Measurements from ENCODE around the gene SLC25A6.
"Not testable (repeated sequence)": the region's sequence is repeated elsewhere in the genome, so short reads cannot be mapped to it uniquely, and the experiment has no call there.

The SLC25A6 gene

DNA sequence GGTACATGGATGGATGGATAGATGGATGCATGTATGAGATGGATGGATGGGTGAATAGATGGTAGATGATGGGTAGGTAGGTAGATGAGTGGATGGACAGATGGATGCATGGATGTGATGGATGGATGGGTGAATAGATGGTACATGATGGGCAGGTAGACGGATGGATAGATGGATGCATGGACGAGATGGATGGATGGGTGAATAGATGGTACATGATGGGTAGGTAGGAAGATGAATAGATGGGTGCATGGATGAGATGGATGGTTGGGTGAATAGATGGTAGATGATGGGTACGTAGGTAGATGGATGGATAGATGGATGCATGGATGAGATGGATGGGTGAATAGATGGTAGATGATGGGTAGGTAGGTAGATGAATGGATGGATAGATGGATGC is 12.0 kb upstream of the SLC25A6 start:
- H3K4me1 ChIP-seq (ENCODE audit: control insufficient read depth, insufficient read depth, low read length); H3K27me3 ChIP-seq (ENCODE audit: control insufficient read depth, insufficient read depth, low read length); H3K9me3 ChIP-seq (ENCODE audit: control insufficient read depth, low read length); H3K4me3 ChIP-seq (ENCODE audit: low read length); H3K9ac ChIP-seq (ENCODE audit: low read length): not testable (repeated sequence)
- H3K36me3 ChIP-seq (ENCODE audit: control insufficient read depth, insufficient read depth, low read length) = peaks cover 19% of the 10 kb centered on the region

DNA sequence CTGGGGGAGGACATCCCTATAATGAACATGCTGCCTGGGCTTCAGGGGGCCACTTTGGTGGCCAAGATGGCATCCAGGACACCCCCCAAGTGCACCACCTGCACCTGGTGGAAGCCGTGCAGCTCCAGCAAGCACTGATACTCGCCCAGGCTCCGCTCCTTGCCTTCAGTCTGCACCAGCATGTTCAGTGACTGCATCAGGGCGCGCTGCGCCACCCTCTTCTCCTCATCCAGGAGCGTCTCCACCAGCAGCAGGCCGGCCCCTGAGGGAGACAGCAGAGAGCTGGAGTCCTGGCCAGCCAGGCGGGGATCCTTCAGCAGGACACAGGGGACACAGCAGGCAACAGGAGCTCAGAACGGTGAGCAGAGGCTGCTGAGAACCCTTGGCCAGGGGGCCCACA is 11.3 kb upstream of the SLC25A6 start:
- Histone ChIP-seq H3K4me3 (ENCODE audit: low read length) (no peak overlapping the region), H3K9ac (ENCODE audit: low read length) (no peak overlapping the region), H3K4me1 (ENCODE audit: control insufficient read depth, insufficient read depth, low read length) (no peaks in the 10 kb centered on the region), H3K36me3 (ENCODE audit: control insufficient read depth, insufficient read depth, low read length) (peaks cover 19% of the 10 kb centered on the region), H3K9me3 (ENCODE audit: control insufficient read depth, low read length) (no peaks in the 10 kb centered on the region), H3K27me3 (ENCODE audit: control insufficient read depth, insufficient read depth, low read length) (no peaks in the 10 kb centered on the region)

DNA sequence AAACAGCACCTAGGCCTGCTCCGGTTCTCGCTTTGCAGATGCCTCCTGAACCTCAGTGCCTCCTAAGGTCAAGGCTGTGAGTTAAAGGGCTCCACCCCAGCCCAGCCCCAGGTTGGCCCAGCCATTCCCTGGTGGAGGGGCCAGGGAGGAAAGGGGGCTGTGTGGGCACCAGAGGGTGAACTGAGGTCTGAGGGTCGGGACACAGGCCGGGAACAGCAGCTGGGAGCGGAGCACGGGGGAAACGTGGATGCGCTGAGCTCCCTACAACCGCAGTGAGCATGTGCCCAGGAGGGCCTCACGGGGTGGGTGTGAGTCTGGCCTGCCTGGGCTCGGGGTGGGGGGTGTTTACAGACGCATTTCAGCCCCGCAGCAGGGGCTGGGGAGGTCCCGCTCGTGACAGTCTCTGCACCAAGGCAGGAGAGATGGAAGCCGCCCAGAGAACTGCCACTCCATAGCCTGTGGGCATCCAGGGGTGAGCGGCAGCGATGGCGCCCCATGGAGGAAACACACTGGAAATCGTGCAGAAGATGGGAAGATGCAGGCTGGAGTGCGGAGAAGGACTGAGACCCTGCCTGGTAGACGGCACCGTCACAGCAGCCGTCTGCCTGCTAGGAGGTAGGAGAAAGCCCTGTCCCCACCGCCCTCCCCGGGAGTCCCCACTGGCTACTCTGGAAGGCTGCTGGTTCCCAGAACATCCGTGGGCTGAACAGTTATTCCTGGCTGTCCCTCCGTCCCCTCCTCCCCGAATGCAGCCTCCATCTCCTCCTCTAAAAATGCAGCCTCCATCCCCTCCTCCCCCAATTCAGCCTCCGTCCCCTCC is 9.9 kb upstream of the SLC25A6 start:
- H3K27me3 ChIP-seq (ENCODE audit: control insufficient read depth, insufficient read depth, low read length) = no peaks in the 10 kb centered on the region
- H3K9ac ChIP-seq (ENCODE audit: low read length) = no peak overlapping the region
- H3K4me3 ChIP-seq (ENCODE audit: low read length) = no peak overlapping the region
- H3K36me3 ChIP-seq (ENCODE audit: control insufficient read depth, insufficient read depth, low read length) = peaks cover 16% of the 10 kb centered on the region
- H3K9me3 ChIP-seq (ENCODE audit: control insufficient read depth, low read length) = no peaks in the 10 kb centered on the region
- H3K4me1 ChIP-seq (ENCODE audit: control insufficient read depth, insufficient read depth, low read length) = no peaks in the 10 kb centered on the region

DNA sequence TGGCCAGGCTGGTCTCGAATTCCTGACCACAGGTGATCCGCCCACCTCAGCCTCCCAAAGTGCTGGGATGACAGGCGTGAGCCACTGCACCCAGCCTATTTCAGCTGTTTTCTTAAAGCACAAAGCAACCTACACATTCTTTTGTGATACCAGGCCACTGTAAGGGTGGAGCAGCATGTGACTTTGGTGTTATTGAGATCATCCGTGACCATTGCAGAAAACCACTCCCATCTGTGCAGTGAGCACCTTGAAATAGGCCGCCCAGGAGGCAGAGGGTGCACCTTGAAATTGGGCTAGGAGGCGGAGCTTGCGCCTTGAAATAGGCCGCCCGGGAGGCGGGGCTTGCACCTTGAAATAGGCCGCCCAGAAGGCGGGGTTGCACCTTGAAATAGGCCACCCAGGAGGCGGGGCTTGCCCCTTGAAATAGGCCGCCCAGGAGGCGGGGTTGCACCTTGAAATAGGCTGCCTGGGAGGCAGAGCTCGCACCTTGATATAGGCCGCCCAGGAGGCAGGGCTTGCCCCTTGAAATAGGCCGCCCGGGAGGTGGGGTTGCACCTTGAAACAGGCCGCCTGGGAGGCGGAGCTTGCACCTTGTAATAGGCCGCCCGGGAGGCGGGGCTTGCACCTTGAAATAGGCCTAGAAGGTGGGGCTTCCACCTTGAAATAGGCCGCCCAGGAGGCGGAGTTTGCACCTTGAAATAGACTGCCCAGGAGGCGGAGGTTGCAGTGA is 9.0 kb upstream of the SLC25A6 start:
- no peaks in the 10 kb centered on the region for H3K27me3 ChIP-seq (ENCODE audit: control insufficient read depth, insufficient read depth, low read length)
- H3K4me1 ChIP-seq (ENCODE audit: control insufficient read depth, insufficient read depth, low read length) = no peaks in the 10 kb centered on the region
- H3K4me3 ChIP-seq (ENCODE audit: low read length) = no peak overlapping the region
- H3K9ac ChIP-seq (ENCODE audit: low read length) = no peak overlapping the region
- H3K36me3 ChIP-seq (ENCODE audit: control insufficient read depth, insufficient read depth, low read length) = peaks cover 15% of the 10 kb centered on the region
- H3K9me3 ChIP-seq (ENCODE audit: control insufficient read depth, low read length) = no peaks in the 10 kb centered on the region

DNA sequence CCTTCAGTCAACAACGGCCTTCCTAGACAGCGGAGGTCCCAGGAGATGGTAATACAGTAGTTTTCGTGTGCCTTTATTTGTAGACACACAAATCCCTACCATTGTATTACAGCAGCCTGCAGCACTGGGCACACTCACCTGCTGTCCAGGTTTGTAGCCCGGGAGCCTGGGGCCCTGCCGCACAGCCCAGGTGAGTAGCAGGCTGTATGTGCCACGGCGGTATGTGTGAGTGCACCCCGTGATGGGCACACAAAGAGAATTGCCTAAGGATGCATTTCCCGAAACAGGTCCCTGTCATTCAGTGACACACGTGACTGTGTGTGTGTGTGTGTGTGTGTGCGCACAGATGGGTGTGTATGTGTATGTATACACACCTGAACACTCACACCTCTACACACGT is 8.1 kb upstream of the SLC25A6 start:
- H3K36me3 ChIP-seq (ENCODE audit: control insufficient read depth, insufficient read depth, low read length) = peaks cover 15% of the 10 kb centered on the region

DNA sequence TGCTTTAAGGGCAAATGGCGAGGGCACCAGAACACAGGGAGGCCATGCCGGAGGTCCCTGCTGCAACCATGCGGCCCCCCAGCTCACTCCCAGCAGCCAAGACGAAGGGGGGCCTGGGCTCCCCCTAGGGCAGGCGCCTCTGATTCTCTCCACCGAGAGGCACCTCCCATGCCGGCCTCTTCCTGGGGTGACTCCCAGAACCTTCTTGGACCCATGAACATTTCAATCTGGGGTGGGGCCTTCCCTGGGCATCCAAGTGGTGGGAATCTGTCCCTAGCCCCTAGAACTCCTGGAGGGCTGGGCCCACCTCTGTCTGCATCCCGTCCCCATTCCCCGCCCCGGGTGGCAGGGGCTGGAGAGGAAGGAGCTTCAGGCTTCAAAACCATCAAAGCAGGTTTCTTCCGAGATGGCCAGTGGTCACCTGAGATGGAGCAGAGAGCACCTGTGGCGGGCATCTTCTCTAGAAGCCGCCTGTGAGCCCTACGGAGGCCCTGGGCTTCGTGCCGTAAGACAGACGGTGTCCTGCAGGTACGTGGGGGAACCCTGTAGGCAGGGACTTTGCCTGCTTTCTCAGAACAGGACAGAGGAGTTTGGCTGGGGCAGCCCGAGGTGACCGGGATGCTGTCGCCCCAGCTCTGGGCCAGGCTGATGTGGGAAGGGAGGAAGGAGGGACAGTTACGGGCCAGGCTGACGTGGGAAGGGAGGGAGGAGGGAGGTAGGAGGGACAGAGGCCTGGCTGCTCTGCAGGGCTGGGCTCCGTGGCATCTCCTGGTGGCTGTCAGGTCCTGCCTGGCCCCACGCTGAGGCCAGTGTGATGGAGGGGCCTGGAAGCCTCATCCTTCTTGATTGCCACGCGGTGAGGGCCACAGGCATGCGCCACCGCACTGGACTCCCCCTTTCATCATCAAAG is 6.8 kb upstream of the SLC25A6 start:
- no peak overlapping the region for H3K9ac ChIP-seq (ENCODE audit: low read length)
- peaks cover 4% of the 10 kb centered on the region for H3K36me3 ChIP-seq (ENCODE audit: control insufficient read depth, insufficient read depth, low read length)
- H3K9me3 ChIP-seq (ENCODE audit: control insufficient read depth, low read length) = no peaks in the 10 kb centered on the region
- no peaks in the 10 kb centered on the region for H3K4me1 ChIP-seq (ENCODE audit: control insufficient read depth, insufficient read depth, low read length)
- no peaks in the 10 kb centered on the region for H3K27me3 ChIP-seq (ENCODE audit: control insufficient read depth, insufficient read depth, low read length)
- no peak overlapping the region for H3K4me3 ChIP-seq (ENCODE audit: low read length)

More for the DNA sequence above, 8.1 kb upstream of the SLC25A6 start:
- no peaks in the 10 kb centered on the region for H3K9me3 ChIP-seq (ENCODE audit: control insufficient read depth, low read length)
- H3K4me1 ChIP-seq (ENCODE audit: control insufficient read depth, insufficient read depth, low read length) = no peaks in the 10 kb centered on the region
- H3K4me3 ChIP-seq (ENCODE audit: low read length) = no peak overlapping the region
- no peak overlapping the region for H3K9ac ChIP-seq (ENCODE audit: low read length)
- H3K27me3 ChIP-seq (ENCODE audit: control insufficient read depth, insufficient read depth, low read length) = no peaks in the 10 kb centered on the region

DNA sequence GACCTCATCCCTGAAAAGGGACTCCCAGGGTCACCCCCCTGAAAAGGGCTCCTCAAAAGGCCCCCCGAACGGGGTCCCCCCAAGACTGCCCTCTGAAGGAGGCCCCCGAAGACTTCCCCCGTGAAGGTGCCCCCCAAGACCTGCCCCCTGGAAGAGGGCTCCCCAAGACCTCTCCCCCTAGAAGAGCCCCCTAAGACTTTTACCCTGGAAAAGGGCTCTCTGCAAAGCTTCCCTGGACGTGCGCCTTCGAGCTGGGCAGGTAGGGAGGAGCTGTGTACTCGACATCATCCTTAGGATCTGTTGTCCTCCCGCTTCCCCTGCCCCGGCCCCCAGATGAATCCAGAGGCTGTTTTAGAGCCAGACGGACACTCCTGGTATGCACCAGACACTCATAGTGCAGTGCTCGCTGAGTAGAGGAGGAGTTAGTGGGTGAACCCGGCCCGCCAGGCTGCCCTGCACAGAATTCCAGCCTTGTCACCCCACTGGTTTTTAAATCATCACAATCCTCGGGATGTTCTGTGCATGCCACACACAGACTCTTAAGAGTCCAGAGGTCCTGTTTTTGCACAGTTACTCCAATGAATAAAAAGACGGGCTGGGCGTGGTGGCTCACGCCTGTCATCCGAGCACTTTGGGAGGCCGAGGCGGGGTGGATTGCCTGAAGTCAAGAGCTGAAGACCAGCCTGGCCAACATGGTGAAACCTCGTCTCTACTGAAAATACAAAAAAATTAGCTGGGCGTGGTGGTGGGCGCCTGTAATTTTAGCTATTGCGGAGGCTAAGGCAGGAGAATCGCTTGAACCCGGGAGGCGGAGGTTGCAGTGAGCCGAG is 5.7 kb upstream of the SLC25A6 start:
- Histone ChIP-seq H3K27me3 (ENCODE audit: control insufficient read depth, insufficient read depth, low read length) (no peaks in the 10 kb centered on the region), H3K36me3 (ENCODE audit: control insufficient read depth, insufficient read depth, low read length) (no peaks in the 10 kb centered on the region), H3K4me3 (ENCODE audit: low read length) (no peak overlapping the region), H3K4me1 (ENCODE audit: control insufficient read depth, insufficient read depth, low read length) (peaks cover 4% of the 10 kb centered on the region), H3K9ac (ENCODE audit: low read length) (no peak overlapping the region), H3K9me3 (ENCODE audit: control insufficient read depth, low read length) (no peaks in the 10 kb centered on the region)

DNA sequence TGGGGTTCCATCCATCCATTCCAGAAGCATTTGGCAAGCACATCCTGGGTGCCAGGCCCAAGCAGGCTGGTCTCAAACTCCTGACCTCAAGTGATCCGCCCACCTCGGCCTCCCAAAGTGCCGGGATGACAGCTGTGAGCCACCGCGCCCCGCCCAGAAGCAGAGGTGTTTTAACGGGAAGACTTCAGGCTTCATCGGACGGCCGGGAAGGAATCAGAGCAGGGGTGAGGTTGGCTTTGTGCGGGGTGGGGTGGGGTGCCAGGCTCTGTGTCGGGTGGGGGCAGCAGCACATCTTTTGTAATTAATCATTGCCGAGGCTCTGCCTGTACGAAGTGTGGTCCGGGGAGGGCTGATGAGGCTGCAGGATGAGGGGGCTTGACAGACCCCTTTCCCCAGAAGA is 5.1 kb upstream of the SLC25A6 start:
- Histone ChIP-seq H3K36me3 (ENCODE audit: control insufficient read depth, insufficient read depth, low read length) (no peaks in the 10 kb centered on the region), H3K27me3 (ENCODE audit: control insufficient read depth, insufficient read depth, low read length) (no peaks in the 10 kb centered on the region), H3K4me3 (ENCODE audit: low read length) (no peak overlapping the region), H3K9ac (ENCODE audit: low read length) (no peak overlapping the region), H3K9me3 (ENCODE audit: control insufficient read depth, low read length) (no peaks in the 10 kb centered on the region), H3K4me1 (ENCODE audit: control insufficient read depth, insufficient read depth, low read length) (peaks cover 4% of the 10 kb centered on the region)

DNA sequence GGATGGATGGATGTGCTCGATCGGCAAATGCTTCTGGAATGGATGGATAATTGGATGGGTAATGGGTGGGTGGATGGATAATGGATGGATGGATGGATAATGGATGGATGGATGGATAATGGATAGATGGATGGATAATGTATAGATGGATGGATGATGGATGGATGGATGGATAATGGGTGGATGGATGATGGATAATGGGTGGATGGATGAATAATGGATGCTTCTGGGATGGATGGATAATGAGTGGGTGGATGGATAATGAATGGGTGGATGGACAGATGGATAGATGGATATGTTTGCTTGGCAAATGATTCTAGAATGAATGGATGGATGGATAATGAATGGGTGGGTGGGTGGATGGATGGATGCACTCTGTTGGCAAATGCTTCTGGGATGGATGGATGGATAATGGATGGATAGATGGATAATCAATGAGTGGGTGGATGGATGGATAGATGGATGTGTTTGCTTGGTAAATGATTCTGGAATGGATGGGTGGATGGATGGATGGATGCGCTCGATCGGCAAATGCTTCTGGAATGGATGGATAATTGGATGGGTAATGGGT is 3.8 kb upstream of the SLC25A6 start:
- Histone ChIP-seq H3K4me3 (ENCODE audit: low read length) (no peak overlapping the region), H3K36me3 (ENCODE audit: control insufficient read depth, insufficient read depth, low read length) (no peaks in the 10 kb centered on the region), H3K4me1 (ENCODE audit: control insufficient read depth, insufficient read depth, low read length) (peaks cover 6% of the 10 kb centered on the region), H3K9ac (ENCODE audit: low read length) (no peak overlapping the region), H3K9me3 (ENCODE audit: control insufficient read depth, low read length) (no peaks in the 10 kb centered on the region), H3K27me3 (ENCODE audit: control insufficient read depth, insufficient read depth, low read length) (no peaks in the 10 kb centered on the region)

DNA sequence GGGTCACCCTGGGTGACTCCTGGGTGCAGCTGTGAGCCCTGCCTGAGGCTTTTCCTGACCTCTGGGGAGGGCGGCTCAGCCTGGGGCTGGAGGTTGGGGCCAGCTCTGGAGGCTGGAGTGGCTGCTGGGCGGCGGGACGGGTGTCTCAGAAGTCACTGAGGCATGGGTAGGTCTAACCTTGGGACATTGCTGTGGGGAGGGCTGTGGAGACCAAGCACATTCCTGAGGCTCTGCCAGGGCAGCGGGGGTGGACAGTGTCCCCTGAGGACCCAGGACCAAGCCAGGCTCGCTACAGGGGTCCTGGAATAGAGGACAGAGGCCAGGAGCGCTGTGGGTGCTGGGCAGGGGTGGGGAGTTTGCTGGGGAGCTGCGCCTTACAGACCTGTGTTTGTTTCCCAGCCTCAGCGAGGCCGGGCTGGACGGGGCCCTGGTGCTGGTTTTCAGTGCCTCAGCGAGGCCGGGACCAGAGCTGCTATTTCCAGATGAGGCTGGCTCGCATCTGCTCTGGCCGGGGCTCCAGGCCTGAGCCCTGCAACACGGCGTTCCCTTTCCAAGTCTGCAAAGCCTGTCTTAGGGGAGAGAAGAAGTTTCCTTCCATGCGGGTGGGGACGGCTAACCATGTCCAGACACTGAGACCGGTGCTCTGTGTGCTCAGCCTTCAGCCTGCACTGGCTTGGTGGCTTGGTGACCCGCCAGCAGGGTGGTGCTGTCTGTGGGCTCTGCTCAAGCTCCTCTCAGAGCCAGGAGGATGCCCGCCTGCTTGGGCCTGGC is 3.0 kb upstream of the SLC25A6 start:
- H3K4me3 ChIP-seq (ENCODE audit: low read length) = no peak overlapping the region
- no peaks in the 10 kb centered on the region for H3K36me3 ChIP-seq (ENCODE audit: control insufficient read depth, insufficient read depth, low read length)
- H3K9me3 ChIP-seq (ENCODE audit: control insufficient read depth, low read length) = no peaks in the 10 kb centered on the region
- H3K9ac ChIP-seq (ENCODE audit: low read length) = no peak overlapping the region
- peaks cover 14% of the 10 kb centered on the region for H3K4me1 ChIP-seq (ENCODE audit: control insufficient read depth, insufficient read depth, low read length)
- no peaks in the 10 kb centered on the region for H3K27me3 ChIP-seq (ENCODE audit: control insufficient read depth, insufficient read depth, low read length)
